ENCODE results near the gene DYRK2.
A peak's percentile ranks its signal among the peaks of the same experiment; 100 is the strongest.

The DYRK2 gene

GRCh38 chr12:67648521-67649260 is at the start of gene DYRK2:
TSS of gene DYRK2 (plus strand) at chr12:67648745. CDS start at chr12:67649134, 389 bp downstream.
- no peak for DNase-seq (ENCODE audit: low read depth)

- DNase-seq (ENCODE audit: low read depth): no peak
Measured at GRCh38 chr12:67599691-67600090, 48.9 kb upstream of the DYRK2 start.

GRCh38 chr12:67601126-67601525 is 47.4 kb upstream of the DYRK2 start:
- DNase-seq (ENCODE audit: low read depth): no peak

GRCh38 chr12:67609226-67609870 is 39.2 kb upstream of the DYRK2 start:
- no peak for DNase-seq (ENCODE audit: low read depth)

- no peak for DNase-seq (ENCODE audit: low read depth)
Measured at GRCh38 chr12:67613040-67613439, 35.5 kb upstream of the DYRK2 start.

- no peak for DNase-seq (ENCODE audit: low read depth)
Measured at GRCh38 chr12:67617629-67618028, 30.9 kb upstream of the DYRK2 start.

GRCh38 chr12:67618303-67618702 is 30.2 kb upstream of the DYRK2 start:
- DNase-seq (ENCODE audit: low read depth): no peak

GRCh38 chr12:67621112-67621511 is 27.4 kb upstream of the DYRK2 start:
- no peak for DNase-seq (ENCODE audit: low read depth)

- DNase-seq (ENCODE audit: low read depth): no peak
Measured at GRCh38 chr12:67621926-67622325, 26.6 kb upstream of the DYRK2 start.

GRCh38 chr12:67623259-67623658 is 25.3 kb upstream of the DYRK2 start:
- DNase-seq (ENCODE audit: low read depth): no peak

GRCh38 chr12:67624355-67624754 is 24.2 kb upstream of the DYRK2 start:
- no peak for DNase-seq (ENCODE audit: low read depth)

GRCh38 chr12:67625004-67625403 is 23.5 kb upstream of the DYRK2 start:
- no peak for DNase-seq (ENCODE audit: low read depth)

GRCh38 chr12:67626156-67626555 is 22.4 kb upstream of the DYRK2 start:
- no peak for DNase-seq (ENCODE audit: low read depth)

GRCh38 chr12:67630373-67631088 is 18.0 kb upstream of the DYRK2 start:
- peak; percentile 66 for DNase-seq (ENCODE audit: low read depth)

GRCh38 chr12:67632005-67632404 is 16.5 kb upstream of the DYRK2 start:
- no peak for DNase-seq (ENCODE audit: low read depth)

GRCh38 chr12:67633024-67633610 is 15.4 kb upstream of the DYRK2 start:
- DNase-seq (ENCODE audit: low read depth): no peak

GRCh38 chr12:67633708-67634107 is 14.8 kb upstream of the DYRK2 start:
- no peak for DNase-seq (ENCODE audit: low read depth)

GRCh38 chr12:67634303-67634761 is 14.2 kb upstream of the DYRK2 start:
- DNase-seq (ENCODE audit: low read depth): no peak

GRCh38 chr12:67637718-67638117 is 10.8 kb upstream of the DYRK2 start:
- DNase-seq (ENCODE audit: low read depth): no peak

- DNase-seq (ENCODE audit: low read depth): no peak
Measured at GRCh38 chr12:67638694-67639093, 9.9 kb upstream of the DYRK2 start.

- DNase-seq (ENCODE audit: low read depth): no peak
Measured at GRCh38 chr12:67640863-67641262, 7.7 kb upstream of the DYRK2 start.

- DNase-seq (ENCODE audit: low read depth): no peak
Measured at GRCh38 chr12:67645126-67645525, 3.4 kb upstream of the DYRK2 start.

GRCh38 chr12:67645601-67646000 is 2.9 kb upstream of the DYRK2 start:
- DNase-seq (ENCODE audit: low read depth): no peak
